Neuron (in vitro differentiated cells): ENCODE measurements around the gene FAT1.

Experiments used
- H2AFZ ChIP-seq: one replicate; pipeline ENCODE4 v1.6.1; 2013; ENCODE audit warnings: low read depth, mild to moderate bottlenecking, inconsistent platforms, low read length, moderate library complexity
- H3K27me3 ChIP-seq: one replicate; pipeline ENCODE4 v1.6.1; 2013; ENCODE audit warnings: low read length; ENCODE audit not compliant: insufficient read depth
- H3K36me3 ChIP-seq: one replicate; pipeline ENCODE4 v1.6.1; 2013; ENCODE audit warnings: low read length; ENCODE audit not compliant: insufficient read depth
- H3K4me1 ChIP-seq: one replicate; pipeline ENCODE4 v1.6.1; 2013; ENCODE audit warnings: low read length; ENCODE audit not compliant: insufficient read depth
- H3K4me3 ChIP-seq: 2 replicates; pipeline ENCODE4 v1.5.1; 2013; ENCODE audit warnings: mild to moderate bottlenecking, low read length, moderate library complexity
- H3K9me3 ChIP-seq: one replicate; pipeline ENCODE4 v1.6.1; 2013; ENCODE audit warnings: low read length

Gene FAT1

GRCh38 chr4:186593587-186593973, 130.1 kb downstream of the FAT1 start:
- no peaks in the 10 kb centered on the region for H3K27me3 ChIP-seq
- H3K4me3 ChIP-seq = no peak overlapping the region
- no peak overlapping the region for H2AFZ ChIP-seq
- H3K36me3 ChIP-seq = peaks cover 75% of the 10 kb centered on the region
- H3K4me1 ChIP-seq = no peaks in the 10 kb centered on the region
- no peaks in the 10 kb centered on the region for H3K9me3 ChIP-seq

- H3K36me3 ChIP-seq = peaks cover 76% of the 10 kb centered on the region
- no peak overlapping the region for H2AFZ ChIP-seq
- no peaks in the 10 kb centered on the region for H3K4me1 ChIP-seq
- H3K27me3 ChIP-seq = no peaks in the 10 kb centered on the region
- no peak overlapping the region for H3K4me3 ChIP-seq
- no peaks in the 10 kb centered on the region for H3K9me3 ChIP-seq
Observed at GRCh38 chr4:186592966-186593586, 130.6 kb downstream of the FAT1 start.

- Histone ChIP-seq H3K9me3 (no peaks in the 10 kb centered on the region), H3K4me3 (no peak overlapping the region), H3K36me3 (peaks cover 69% of the 10 kb centered on the region), H3K27me3 (no peaks in the 10 kb centered on the region), H3K4me1 (no peaks in the 10 kb centered on the region), H2AFZ (no peak overlapping the region)
Observed at GRCh38 chr4:186592445-186592844, 131.2 kb downstream of the FAT1 start.

- H3K27me3 ChIP-seq = no peaks in the 10 kb centered on the region
- no peak overlapping the region for H3K4me3 ChIP-seq
- H3K4me1 ChIP-seq = no peaks in the 10 kb centered on the region
- no peak overlapping the region for H2AFZ ChIP-seq
- no peaks in the 10 kb centered on the region for H3K9me3 ChIP-seq
- peaks cover 65% of the 10 kb centered on the region for H3K36me3 ChIP-seq
Observed at GRCh38 chr4:186591651-186592050, 132.0 kb downstream of the FAT1 start.

GRCh38 chr4:186588503-186588902, 135.2 kb downstream of the FAT1 start:
- Histone ChIP-seq H3K4me3 (no peak overlapping the region), H3K9me3 (peaks cover 6% of the 10 kb centered on the region), H2AFZ (no peak overlapping the region), H3K4me1 (no peaks in the 10 kb centered on the region), H3K36me3 (peaks cover 63% of the 10 kb centered on the region), H3K27me3 (no peaks in the 10 kb centered on the region)

- Histone ChIP-seq H3K9me3 (peaks cover 8% of the 10 kb centered on the region), H3K4me1 (no peaks in the 10 kb centered on the region), H3K27me3 (no peaks in the 10 kb centered on the region), H2AFZ (no peak overlapping the region), H3K4me3 (no peak overlapping the region), H3K36me3 (peaks cover 61% of the 10 kb centered on the region)
Observed at GRCh38 chr4:186587416-186588018, 136.1 kb downstream of the FAT1 start.

- Histone ChIP-seq H3K4me3 (no peak overlapping the region), H3K27me3 (no peaks in the 10 kb centered on the region), H3K9me3 (peaks cover 8% of the 10 kb centered on the region), H3K36me3 (peaks cover 55% of the 10 kb centered on the region), H3K4me1 (no peaks in the 10 kb centered on the region), H2AFZ (no peak overlapping the region)
Observed at GRCh38 chr4:186586205-186586604, 137.5 kb downstream of the FAT1 start.

GRCh38 chr4:186584912-186585311, 138.7 kb downstream of the FAT1 start:
- H3K27me3 ChIP-seq = no peaks in the 10 kb centered on the region
- peaks cover 44% of the 10 kb centered on the region for H3K36me3 ChIP-seq
- peaks cover 8% of the 10 kb centered on the region for H3K9me3 ChIP-seq
- no peaks in the 10 kb centered on the region for H3K4me1 ChIP-seq
- H2AFZ ChIP-seq = no peak overlapping the region
- no peak overlapping the region for H3K4me3 ChIP-seq

GRCh38 chr4:186581421-186581820, 142.2 kb downstream of the FAT1 start:
- H3K4me1 ChIP-seq = no peaks in the 10 kb centered on the region
- H3K9me3 ChIP-seq = peaks cover 8% of the 10 kb centered on the region
- H3K36me3 ChIP-seq = peaks cover 26% of the 10 kb centered on the region
- no peak overlapping the region for H3K4me3 ChIP-seq
- H3K27me3 ChIP-seq = no peaks in the 10 kb centered on the region
- no peak overlapping the region for H2AFZ ChIP-seq

GRCh38 chr4:186580669-186581068, 143.0 kb downstream of the FAT1 start:
- no peak overlapping the region for H3K4me3 ChIP-seq
- peaks cover 20% of the 10 kb centered on the region for H3K36me3 ChIP-seq
- no peak overlapping the region for H2AFZ ChIP-seq

GRCh38 chr4:186570193-186570996, 153.3 kb downstream of the FAT1 start:
- Histone ChIP-seq H3K36me3 (no peaks in the 10 kb centered on the region), H2AFZ (no peak overlapping the region), H3K9me3 (no peaks in the 10 kb centered on the region), H3K4me1 (no peaks in the 10 kb centered on the region), H3K4me3 (no peak overlapping the region), H3K27me3 (no peaks in the 10 kb centered on the region)

More at GRCh38 chr4:186580669-186581068, 143.0 kb downstream of the FAT1 start:
- H3K4me1 ChIP-seq = no peaks in the 10 kb centered on the region
- H3K9me3 ChIP-seq = peaks cover 8% of the 10 kb centered on the region
- no peaks in the 10 kb centered on the region for H3K27me3 ChIP-seq

- H3K27me3 ChIP-seq = no peaks in the 10 kb centered on the region
- no peak overlapping the region for H3K4me3 ChIP-seq
- H3K9me3 ChIP-seq = no peaks in the 10 kb centered on the region
- H3K4me1 ChIP-seq = no peaks in the 10 kb centered on the region
- H2AFZ ChIP-seq = no peak overlapping the region
- H3K36me3 ChIP-seq = no peaks in the 10 kb centered on the region
Observed at GRCh38 chr4:186569533-186570192, 154.0 kb downstream of the FAT1 start.

- H3K36me3 ChIP-seq = no peaks in the 10 kb centered on the region
- H3K27me3 ChIP-seq = no peaks in the 10 kb centered on the region
- no peaks in the 10 kb centered on the region for H3K9me3 ChIP-seq
Observed at GRCh38 chr4:186566068-186566467, 157.6 kb downstream of the FAT1 start.

More at GRCh38 chr4:186566068-186566467, 157.6 kb downstream of the FAT1 start:
- H3K4me1 ChIP-seq = no peaks in the 10 kb centered on the region
- no peak overlapping the region for H3K4me3 ChIP-seq
- no peak overlapping the region for H2AFZ ChIP-seq
